Measurements from ENCODE around the gene USH2A.

Gene USH2A

GRCh38 chr1:215777370-215777925 is 645.8 kb downstream of the USH2A start:
- no peak for DNase-seq (ENCODE audit: extremely low spot score)
- TF ChIP-seq, protein P1, sequence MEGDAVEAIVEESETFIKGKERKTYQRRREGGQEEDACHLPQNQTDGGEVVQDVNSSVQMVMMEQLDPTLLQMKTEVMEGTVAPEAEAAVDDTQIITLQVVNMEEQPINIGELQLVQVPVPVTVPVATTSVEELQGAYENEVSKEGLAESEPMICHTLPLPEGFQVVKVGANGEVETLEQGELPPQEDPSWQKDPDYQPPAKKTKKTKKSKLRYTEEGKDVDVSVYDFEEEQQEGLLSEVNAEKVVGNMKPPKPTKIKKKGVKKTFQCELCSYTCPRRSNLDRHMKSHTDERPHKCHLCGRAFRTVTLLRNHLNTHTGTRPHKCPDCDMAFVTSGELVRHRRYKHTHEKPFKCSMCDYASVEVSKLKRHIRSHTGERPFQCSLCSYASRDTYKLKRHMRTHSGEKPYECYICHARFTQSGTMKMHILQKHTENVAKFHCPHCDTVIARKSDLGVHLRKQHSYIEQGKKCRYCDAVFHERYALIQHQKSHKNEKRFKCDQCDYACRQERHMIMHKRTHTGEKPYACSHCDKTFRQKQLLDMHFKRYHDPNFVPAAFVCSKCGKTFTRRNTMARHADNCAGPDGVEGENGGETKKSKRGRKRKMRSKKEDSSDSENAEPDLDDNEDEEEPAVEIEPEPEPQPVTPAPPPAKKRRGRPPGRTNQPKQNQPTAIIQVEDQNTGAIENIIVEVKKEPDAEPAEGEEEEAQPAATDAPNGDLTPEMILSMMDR (IDR thresholded peaks at IDR 0.05; ENCODE audit: control extremely low read depth, extremely low read depth, low read depth, missing control alignments): no peak
- CTCF ChIA-PET: no interaction called here
- POLR2A ChIA-PET: no interaction called here

DNA sequence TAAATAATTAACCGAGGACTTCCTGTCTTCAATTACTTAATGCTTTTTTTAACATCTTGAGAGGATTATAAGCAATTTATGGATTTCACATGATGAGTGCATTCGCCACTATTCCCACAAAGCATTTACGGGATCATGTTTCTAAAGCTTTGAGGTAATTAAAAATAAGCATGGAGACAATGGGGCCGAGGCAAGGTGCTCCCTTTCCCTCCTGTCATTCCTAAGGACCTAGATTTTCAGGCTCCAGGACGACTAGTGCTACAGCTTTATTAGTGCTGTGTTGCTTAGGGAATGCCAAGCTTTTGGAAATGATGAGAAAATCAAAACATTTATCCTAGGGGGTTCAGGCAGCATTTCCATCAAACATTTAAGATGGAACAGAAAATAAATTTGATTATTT is 646.9 kb downstream of the USH2A start:
- ChIA-PET POLR2A (no interaction called here), CTCF (no interaction called here)
- DNase-seq (ENCODE audit: extremely low spot score): no peak
- TF ChIP-seq, protein P1 (IDR thresholded peaks at IDR 0.05; ENCODE audit: control extremely low read depth, extremely low read depth, low read depth, missing control alignments): no peak

GRCh38 chr1:215772151-215772550 is 651.1 kb downstream of the USH2A start:
- TF ChIP-seq, protein P1 (IDR thresholded peaks at IDR 0.05; ENCODE audit: control extremely low read depth, extremely low read depth, low read depth, missing control alignments): no peak
- POLR2A ChIA-PET: no interaction called here
- no peak for DNase-seq (ENCODE audit: extremely low spot score)
- CTCF ChIA-PET: no interaction called here

- POLR2A ChIA-PET: no interaction called here
- CTCF ChIA-PET: interaction anchor here (1.0 kb wide), 1 partner anchor 126 kb away, joined by 3 read pairs; no protein-coding TSS in a partner anchor
- DNase-seq (ENCODE audit: extremely low spot score): no peak
- TF ChIP-seq, protein P1 (IDR thresholded peaks at IDR 0.05; ENCODE audit: control extremely low read depth, extremely low read depth, low read depth, missing control alignments): no peak
These were observed 654.9 kb downstream of the USH2A start for GRCh38 chr1:215768303-215768702.

GRCh38 chr1:215767761-215768160 is 655.5 kb downstream of the USH2A start:
- POLR2A ChIA-PET: no interaction called here

DNA sequence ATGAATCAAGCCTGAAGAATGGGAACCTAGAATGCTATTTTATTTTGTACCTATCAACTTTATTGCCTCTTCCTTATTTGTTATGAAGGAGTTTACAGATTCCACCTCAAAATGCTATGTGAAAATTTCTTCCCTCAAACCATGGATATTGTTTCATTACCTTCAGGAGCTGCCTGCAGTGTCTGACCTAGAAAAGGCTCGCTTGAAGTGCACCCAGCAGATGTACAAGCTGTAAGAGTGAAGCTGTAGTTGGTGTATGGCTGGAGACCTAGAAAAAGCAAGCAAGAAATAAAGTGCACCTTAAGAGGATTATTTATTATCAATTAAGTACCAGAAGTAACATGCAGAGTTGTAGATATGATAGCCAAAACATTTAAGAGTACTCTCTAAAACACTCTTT is 656.7 kb downstream of the USH2A start:
- DNase-seq (ENCODE audit: extremely low spot score): no peak
- POLR2A ChIA-PET: no interaction called here
- TF ChIP-seq, protein P1 (IDR thresholded peaks at IDR 0.05; ENCODE audit: control extremely low read depth, extremely low read depth, low read depth, missing control alignments): no peak
- CTCF ChIA-PET: no interaction called here

More at GRCh38 chr1:215767761-215768160, 655.5 kb downstream of the USH2A start:
- TF ChIP-seq, protein P1 (IDR thresholded peaks at IDR 0.05; ENCODE audit: control extremely low read depth, extremely low read depth, low read depth, missing control alignments): no peak
- DNase-seq (ENCODE audit: extremely low spot score): no peak
- CTCF ChIA-PET: interaction anchor here (1.0 kb wide), 1 partner anchor 126 kb away, joined by 3 read pairs; no protein-coding TSS in a partner anchor
